Activated CD8-positive, alpha-beta memory T cell treated with anti-CD3 and anti-CD28 coated beads, Interleukin-2, amount 50 U/mL, for 48 hours (primary cell): ENCODE measurements around the gene TNIP1.

Experiments
- DNase-seq: peaks from one replicate; pipeline ENCODE4 v3.0.0-alpha.2; 2020

TNIP1 gene

DNA sequence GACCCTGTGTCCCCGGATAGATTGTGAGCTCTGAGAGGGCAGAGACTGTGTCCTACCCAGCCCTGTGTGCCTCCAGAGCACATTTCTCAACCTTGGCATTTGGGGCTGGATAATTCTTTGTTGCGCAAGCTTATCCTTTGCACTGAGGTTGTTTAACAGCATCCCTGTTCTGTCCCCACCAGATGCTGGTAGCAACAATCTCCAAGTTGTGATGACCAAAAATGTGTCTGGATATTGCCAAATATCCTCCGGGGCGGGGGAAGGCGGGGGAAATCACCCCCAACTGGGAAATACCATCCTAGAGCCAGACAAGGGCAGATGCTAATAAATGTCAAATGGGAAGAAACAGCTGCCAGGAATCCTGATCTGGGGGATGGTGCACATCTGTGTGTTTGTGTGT is 24.0 kb upstream of the TNIP1 start:
- no peak for DNase-seq

DNA sequence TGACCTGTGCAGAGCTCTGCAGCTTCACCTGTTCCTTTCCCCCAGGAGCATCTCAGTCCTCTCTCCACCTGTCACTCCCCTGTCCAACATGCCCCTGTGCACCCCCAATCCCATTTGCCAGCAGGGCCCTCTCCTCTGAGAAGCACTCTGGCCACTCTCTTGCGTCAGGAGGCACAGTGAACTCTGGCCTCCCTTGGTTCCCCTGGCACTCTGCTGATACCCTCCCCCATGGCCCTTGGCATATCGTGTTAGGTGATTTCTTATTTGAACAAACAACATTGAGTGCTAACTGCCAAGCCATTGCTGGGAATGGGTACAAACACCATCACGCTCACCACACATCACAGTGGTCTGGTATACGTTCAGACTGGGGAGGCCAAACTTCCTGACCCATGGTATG is 20.9 kb upstream of the TNIP1 start:
- no peak for DNase-seq

GRCh38 chr5:151101151-151101550 is 20.3 kb upstream of the TNIP1 start:
- DNase-seq, result no peak

DNA sequence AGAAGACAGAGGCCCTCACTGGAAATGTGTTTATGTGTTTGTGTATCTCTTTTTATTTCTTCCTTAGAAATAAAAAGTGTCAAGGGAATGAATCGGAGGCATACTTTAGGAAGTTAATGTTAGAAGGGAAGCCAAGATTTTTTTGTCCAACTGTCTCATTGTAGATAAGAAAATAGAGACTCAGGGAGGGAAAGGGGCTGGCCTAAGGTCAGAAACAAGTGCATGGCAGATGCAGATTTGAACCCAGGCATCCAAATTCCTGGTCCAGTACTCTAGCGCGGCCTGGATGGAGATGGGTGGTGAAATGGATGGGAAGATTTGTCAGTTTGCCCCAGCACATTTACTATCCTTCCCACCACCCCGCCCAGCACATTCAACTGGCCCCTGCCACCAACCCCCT is 19.8 kb upstream of the TNIP1 start:
- no peak for DNase-seq

GRCh38 chr5:151098768-151099121 is 17.9 kb upstream of the TNIP1 start:
- DNase-seq, result no peak

- no peak for DNase-seq
Observed at GRCh38 chr5:151097820-151098767, 17.3 kb upstream of the TNIP1 start.

DNA sequence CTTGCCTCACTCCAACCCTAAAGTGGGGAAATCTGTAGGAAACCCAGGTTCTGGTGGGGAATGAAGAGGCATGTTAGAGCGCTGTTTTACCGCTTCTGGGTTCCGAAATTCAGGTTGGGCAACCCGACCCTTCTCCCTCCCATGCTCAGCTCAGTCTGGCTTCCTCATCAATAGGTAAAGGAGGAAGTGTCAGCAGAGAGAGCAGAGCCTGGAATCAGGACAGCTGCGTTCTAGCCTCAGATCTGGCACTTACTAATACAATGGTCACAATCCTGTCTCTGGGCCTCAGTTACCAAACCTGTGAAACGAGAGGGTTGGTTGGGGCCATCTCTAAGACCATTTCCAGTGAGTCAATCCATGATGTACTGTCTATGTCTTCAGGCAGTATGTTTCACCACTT is 16.2 kb upstream of the TNIP1 start:
- no peak for DNase-seq

DNA sequence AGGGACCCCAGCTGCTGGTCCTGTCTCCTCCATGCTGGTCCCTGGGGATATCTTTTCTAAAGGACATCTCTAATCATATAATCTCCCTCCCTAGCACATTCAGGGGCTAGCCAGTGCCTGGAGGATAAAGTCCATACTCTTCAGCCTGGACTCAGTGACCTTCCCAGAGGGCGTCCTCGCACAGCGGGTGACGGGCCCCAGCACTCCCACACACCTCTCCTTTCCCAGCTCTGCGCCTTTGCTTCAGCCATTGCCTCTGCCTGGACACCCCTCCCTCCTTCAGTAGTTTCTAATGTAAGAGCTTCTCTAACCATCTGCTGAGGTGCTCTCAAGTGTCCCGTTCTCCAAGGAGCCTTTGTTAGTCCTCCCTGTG is 15.2 kb upstream of the TNIP1 start:
- no peak for DNase-seq

DNA sequence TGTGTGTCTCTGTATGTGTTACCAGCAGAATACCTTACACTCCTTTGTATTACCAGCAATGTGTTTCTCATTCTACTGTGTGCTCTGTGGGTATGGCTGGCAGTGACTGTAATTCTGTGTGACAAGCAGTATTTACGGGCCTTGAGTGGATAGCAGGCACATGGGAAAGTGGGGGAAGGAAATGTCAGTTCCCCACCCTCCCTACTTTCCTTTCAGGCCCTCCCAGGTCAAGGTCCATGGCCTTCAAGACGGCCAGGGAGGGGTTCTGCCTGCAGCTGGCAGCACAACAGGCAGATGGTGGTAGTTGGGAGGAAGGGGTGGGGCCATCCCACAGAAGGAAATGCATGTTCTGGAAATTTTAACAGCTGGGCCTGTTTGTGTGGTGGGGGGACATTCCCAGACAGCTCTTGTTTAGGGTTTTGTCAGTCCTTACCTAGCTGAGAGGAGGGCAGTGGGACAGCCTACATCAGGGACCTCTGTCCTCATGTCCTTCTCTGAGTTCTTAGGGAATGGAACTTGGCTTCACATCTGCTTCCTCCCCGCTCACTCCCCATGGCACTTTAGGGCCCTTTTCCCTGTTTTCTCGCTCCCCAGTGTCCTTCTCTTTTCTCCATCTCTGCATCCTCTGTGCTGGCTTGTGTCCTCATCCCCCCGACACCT is 14.6 kb upstream of the TNIP1 start:
- no peak for DNase-seq

DNA sequence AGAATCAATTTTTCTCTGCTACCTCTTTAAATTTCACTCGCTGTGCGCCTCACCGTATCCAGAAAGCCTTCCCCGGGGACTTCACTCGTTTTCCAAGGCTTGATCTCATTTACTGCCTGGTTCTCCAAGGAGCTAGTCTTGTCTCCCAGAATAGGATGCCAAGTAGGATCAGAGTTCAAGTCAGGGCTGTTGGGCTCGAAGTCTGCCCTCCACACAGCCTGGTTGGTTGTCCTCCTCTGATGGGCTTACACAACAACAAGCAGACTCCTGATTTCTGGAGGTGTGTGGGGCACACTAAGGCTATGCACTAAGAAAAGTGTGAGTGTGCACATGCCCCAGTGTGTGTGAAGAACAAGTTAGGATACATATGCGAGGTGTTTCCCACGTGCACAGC is 14.0 kb upstream of the TNIP1 start:
- DNase-seq, result no peak

- peak; percentile 84 for DNase-seq
Observed at GRCh38 chr5:151094030-151094851, 13.4 kb upstream of the TNIP1 start.

GRCh38 chr5:151093476-151093889 is 12.6 kb upstream of the TNIP1 start:
- no peak for DNase-seq

GRCh38 chr5:151092762-151093161 is 11.9 kb upstream of the TNIP1 start:
- no peak for DNase-seq

- DNase-seq, result no peak
Observed at GRCh38 chr5:151089726-151090125, 8.9 kb upstream of the TNIP1 start.

DNA sequence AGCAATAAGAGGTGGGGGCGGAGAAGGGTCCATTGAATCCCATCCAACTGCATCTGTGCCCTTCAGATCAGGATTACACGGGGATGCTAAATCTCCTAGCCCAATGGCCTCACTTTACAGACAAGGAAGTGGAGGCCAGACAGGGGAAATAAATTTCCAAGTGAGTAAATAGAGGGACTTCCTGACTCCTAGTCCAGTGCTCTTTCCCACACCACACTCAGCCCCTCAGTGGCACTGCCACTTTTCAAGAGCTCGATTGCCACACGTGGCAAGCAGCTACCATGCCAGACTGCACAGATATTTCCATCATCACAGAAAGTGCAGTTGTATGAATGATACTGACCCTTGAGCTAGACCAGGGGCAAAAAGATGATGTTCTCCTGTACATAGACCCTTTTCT is 8.2 kb upstream of the TNIP1 start:
- DNase-seq, result no peak

DNA sequence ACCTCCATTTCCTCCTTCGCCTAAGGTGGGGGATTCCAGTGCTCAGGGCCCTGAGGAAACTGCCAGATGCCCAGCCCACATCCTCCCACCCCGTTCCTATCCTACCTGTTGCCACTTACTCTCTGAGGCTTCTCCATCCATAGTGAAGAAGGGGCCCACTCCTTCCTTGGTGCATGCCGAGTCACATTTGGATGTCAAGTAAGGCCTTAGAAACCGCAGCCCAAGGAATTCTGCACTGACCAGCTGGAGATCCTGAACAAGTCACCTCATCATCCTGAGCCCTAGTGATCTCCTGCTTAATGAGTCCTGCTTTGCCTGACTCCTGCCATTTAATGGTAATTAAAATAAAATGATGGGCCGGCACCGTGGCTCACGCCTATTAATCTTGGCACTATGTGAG is 6.7 kb upstream of the TNIP1 start:
- DNase-seq, result no peak

GRCh38 chr5:151086905-151087360 is 6.1 kb upstream of the TNIP1 start:
- DNase-seq, result peak; percentile 86

- no peak for DNase-seq
Observed at GRCh38 chr5:151086192-151086869, 5.5 kb upstream of the TNIP1 start.

- no peak for DNase-seq
Observed at GRCh38 chr5:151085517-151086041, 4.7 kb upstream of the TNIP1 start.

DNA sequence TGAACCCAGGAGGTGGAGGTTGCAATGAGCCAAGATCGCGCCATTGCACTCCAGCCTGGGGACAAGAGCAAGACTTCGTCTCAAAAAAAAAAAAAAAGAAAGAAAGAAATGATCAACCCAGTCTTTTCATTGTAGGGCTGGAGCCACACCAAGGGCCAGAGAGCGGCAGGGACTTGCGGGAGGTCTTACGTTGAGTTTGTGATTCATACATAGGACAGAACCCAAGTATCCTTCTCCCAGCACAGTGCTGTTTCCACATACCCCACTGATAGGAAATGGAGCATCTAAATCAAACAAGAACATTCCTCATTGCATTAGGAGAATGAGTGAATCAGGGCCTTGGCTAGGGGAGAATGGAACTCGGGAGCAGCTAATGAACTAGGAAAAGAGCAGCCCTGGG is 3.5 kb upstream of the TNIP1 start:
- no peak for DNase-seq

- DNase-seq, result peak; percentile 77
Observed at GRCh38 chr5:151083081-151083676, 2.3 kb upstream of the TNIP1 start.

GRCh38 chr5:151082282-151082902 is 1.6 kb upstream of the TNIP1 start:
- DNase-seq, result no peak
